H1 (cell line): ENCODE measurements around the gene PTX4. TPM values are rescaled to one million over a fixed set of nuclear protein-coding genes. Genes with fewer than 3 reads are reported as not detected.

ENCODE experiments used
- CTCF ChIA-PET: fragments of 300-600 bp; sonication (Branson Sonifier 250); formaldehyde crosslinking; loops from one replicate; lab custom pipeline; 2021; ENCODE audit not compliant: partially characterized antibody; lab: Charles Lee
- POLR2A ChIA-PET: fragments of 300-600 bp; sonication (Branson Sonifier 250); formaldehyde crosslinking; loops from one replicate; lab custom pipeline; 2021; ENCODE audit warnings: inconsistent platforms; ENCODE audit not compliant: partially characterized antibody; lab: Charles Lee
- DNase-seq, 2 experiments: peaks; one replicate each; pipeline versions ENCODE4 v3.0.0 to v3.0.0-alpha.2; 2010 to 2022; ENCODE audit warnings: low spot score in 2 of 2, low read depth in 1 of 2, mixed read lengths in 1 of 2
- FAIRE-seq: peaks from 2 replicates; lab custom pipeline; 2011; peaks lifted over from hg19 to GRCh38; lab: Jason Lieb, UNC
- H2AFZ ChIP-seq: 2 replicates; pipeline ENCODE4 v1.8.1; 2012; ENCODE audit warnings: low read length, inconsistent platforms
- H2AK5ac ChIP-seq: 2 replicates; pipeline ENCODE4 v1.6.1; 2013; ENCODE audit warnings: low read depth, low read length
- H2BK120ac ChIP-seq: replicated peaks from 2 replicates; pipeline ENCODE3; 2013; ENCODE audit warnings: low read depth, low read length, inconsistent platforms
- H2BK12ac ChIP-seq: 2 replicates; pipeline ENCODE4 v1.6.1; 2013; ENCODE audit warnings: low read depth, low read length
- H2BK15ac ChIP-seq: 2 replicates; pipeline ENCODE4 v1.6.1; 2013; ENCODE audit warnings: low read length
- H2BK20ac ChIP-seq: 2 replicates; pipeline ENCODE4 v1.6.1; 2013; ENCODE audit warnings: low read length
- H2BK5ac ChIP-seq: 2 replicates; pipeline ENCODE4 v1.6.1; 2013; ENCODE audit warnings: low read depth, low read length
- H3K14ac ChIP-seq: 2 replicates; pipeline ENCODE4 v1.6.1; 2013; ENCODE audit warnings: inconsistent platforms; ENCODE audit not compliant: insufficient read length
- H3K18ac ChIP-seq: 2 replicates; pipeline ENCODE4 v1.6.1; 2013; ENCODE audit warnings: low read length; ENCODE audit errors: extremely low read depth
- H3K23ac ChIP-seq: 2 replicates; pipeline ENCODE4 v1.6.1; 2013; ENCODE audit warnings: inconsistent platforms; ENCODE audit not compliant: insufficient read length
- H3K23me2 ChIP-seq: 2 replicates; pipeline ENCODE4 v1.6.1; 2013; ENCODE audit warnings: low read depth, low read length
- H3K27ac ChIP-seq: 2 replicates; pipeline ENCODE4 v1.6.1; 2011; ENCODE audit warnings: low read depth, low read length, inconsistent platforms
- H3K27me3 ChIP-seq, 4 experiments: replicated peaks in 1 of 4; 1 replicate in 1 of 4; 2 replicates in 3 of 4; pipeline versions ENCODE4 v1.6.1 to v1.8.1; 2011 to 2013; ENCODE audit warnings: low read length in 3 of 4, mild to moderate bottlenecking in 3 of 4, inconsistent platforms in 2 of 4, mixed read lengths in 2 of 4, moderate library complexity in 1 of 4; ENCODE audit not compliant: control insufficient read depth in 3 of 4, insufficient read depth in 3 of 4; ENCODE audit errors: extremely low read depth in 1 of 4
- H3K36me3 ChIP-seq, 4 experiments: 2 replicates each; pipeline versions ENCODE4 v1.6.1 to v1.8.1; 2011 to 2013; ENCODE audit warnings: mild to moderate bottlenecking in 4 of 4, low read length in 3 of 4, moderate library complexity in 2 of 4, control low read depth in 1 of 4, inconsistent platforms in 1 of 4; ENCODE audit not compliant: insufficient read depth in 4 of 4, control insufficient read depth in 2 of 4
- H3K4ac ChIP-seq: replicated peaks from 2 replicates; pipeline ENCODE3; 2013; ENCODE audit warnings: low read length, low read depth, mixed read lengths, inconsistent platforms; ENCODE audit not compliant: insufficient read length
- H3K4me1 ChIP-seq, 4 experiments: replicated peaks in 1 of 4; 1 replicate in 1 of 4; 2 replicates in 3 of 4; pipeline versions ENCODE4 v1.6.1 to v1.8.1; 2011 to 2013; ENCODE audit warnings: low read length in 3 of 4, inconsistent platforms in 2 of 4, mixed read lengths in 1 of 4; ENCODE audit not compliant: insufficient read depth in 4 of 4, control insufficient read depth in 3 of 4
- H3K4me2 ChIP-seq, 2 experiments: 2 replicates each; pipeline versions ENCODE4 v1.6.1 to v1.8.1; 2011 to 2013; ENCODE audit warnings: low read depth in 2 of 2, low read length in 2 of 2, control low read depth in 1 of 2, inconsistent platforms in 1 of 2, mild to moderate bottlenecking in 1 of 2; ENCODE audit not compliant: insufficient read depth in 1 of 2
- H3K4me3 ChIP-seq, 4 experiments: fragments of 200-600, 300-600 bp in 1 of 4; sonication (generic), shearing (Covaris generic), sonication (Bioruptor Twin) in 1 of 4; 2 replicates each; pipeline versions ENCODE4 v1.5.1 to v1.8.1; 2011 to 2016; ENCODE audit warnings: low read length in 4 of 4, low read depth in 3 of 4, control low read depth in 2 of 4, inconsistent platforms in 2 of 4, mild to moderate bottlenecking in 2 of 4, mixed read lengths in 1 of 4, moderate library complexity in 1 of 4; ENCODE audit not compliant: insufficient read depth in 2 of 4; ENCODE audit errors: extremely low read depth in 1 of 4
- H3K56ac ChIP-seq: replicated peaks from 2 replicates; pipeline ENCODE3; 2013; ENCODE audit warnings: low read depth, mild to moderate bottlenecking, mixed read lengths, low read length, inconsistent platforms; ENCODE audit not compliant: insufficient read length
- H3K79me1 ChIP-seq: 2 replicates; pipeline ENCODE4 v1.6.1; 2013; ENCODE audit warnings: low read depth, low read length, control low read depth
- H3K79me2 ChIP-seq, 2 experiments: 2 replicates each; pipeline versions ENCODE4 v1.6.1 to v1.8.1; 2012 to 2013; ENCODE audit warnings: low read length in 2 of 2, mild to moderate bottlenecking in 2 of 2, inconsistent platforms in 1 of 2; ENCODE audit not compliant: insufficient read depth in 2 of 2, control insufficient read depth in 1 of 2
- H3K9ac ChIP-seq, 4 experiments: replicated peaks in 1 of 4; 1 replicate in 1 of 4; 2 replicates in 3 of 4; pipeline versions ENCODE4 v1.6.1 to v1.8.1; 2011 to 2013; ENCODE audit warnings: low read depth in 3 of 4, low read length in 3 of 4, control low read depth in 2 of 4, mild to moderate bottlenecking in 2 of 4, moderate library complexity in 2 of 4, inconsistent platforms in 1 of 4; ENCODE audit errors: extremely low read depth in 1 of 4
- H3K9me3 ChIP-seq, 2 experiments: 2 replicates each; pipeline versions ENCODE4 v1.6.1 to v1.8.1; 2012 to 2013; ENCODE audit warnings: mild to moderate bottlenecking in 2 of 2, moderate library complexity in 2 of 2, control low read depth in 1 of 2, inconsistent platforms in 1 of 2, low read depth in 1 of 2, low read length in 1 of 2, mixed read lengths in 1 of 2; ENCODE audit not compliant: insufficient read depth in 2 of 2
- H4K20me1 ChIP-seq, 2 experiments: replicated peaks in 1 of 2; 2 replicates each; pipeline versions ENCODE3 to v1.8.1; 2011 to 2013; ENCODE audit warnings: inconsistent platforms in 2 of 2, low read length in 2 of 2, mild to moderate bottlenecking in 1 of 2; ENCODE audit not compliant: insufficient read depth in 2 of 2, control insufficient read depth in 1 of 2
- H4K5ac ChIP-seq: 2 replicates; pipeline ENCODE4 v1.6.1; 2013; ENCODE audit warnings: low read length, low read depth, mixed read lengths, inconsistent platforms; ENCODE audit not compliant: insufficient read length
- H4K8ac ChIP-seq: 2 replicates; pipeline ENCODE4 v1.8.0; 2013; ENCODE audit warnings: mild to moderate bottlenecking, moderate library complexity, low read length, inconsistent platforms; ENCODE audit not compliant: insufficient read depth; ENCODE audit errors: extremely low read depth
- H4K91ac ChIP-seq: replicated peaks from 2 replicates; pipeline ENCODE3; 2013; ENCODE audit warnings: low read length, mixed read lengths, inconsistent platforms; ENCODE audit not compliant: insufficient read length
- ASH2L ChIP-seq: fragments of 200-600, 300-600 bp; sonication (generic); IDR thresholded peaks from one replicate; pipeline ENCODE4 v1.7.1; 2017; ENCODE audit warnings: low read length
- BRCA1 ChIP-seq: IDR thresholded peaks from 2 replicates; pipeline ENCODE4 v1.6.1; 2012; ENCODE audit warnings: low read depth, low read length, improper control_type of control experiment
- RBBP5 ChIP-seq: IDR thresholded peaks from 2 replicates; pipeline ENCODE4 v1.7.1; 2012; ENCODE audit warnings: low read depth, mild to moderate bottlenecking, inconsistent platforms, low read length, moderate library complexity, borderline replicate concordance
- TAF7 ChIP-seq: optimal IDR thresholded peaks from 2 replicates; pipeline ENCODE3; 2011; ENCODE audit warnings: low read depth, mild to moderate bottlenecking, inconsistent platforms, low read length, moderate library complexity, borderline replicate concordance
- USF2 ChIP-seq: IDR thresholded peaks from 2 replicates; pipeline ENCODE4 v1.6.1; 2011; ENCODE audit warnings: low read length, improper control_type of control experiment
- WGBS, 2 experiments: shearing (Covaris generic) in 1 of 2; methylation state at CpG; one replicate each; pipeline versions ENCODE4 v1.1.6 to v1.1.7; 2013 to 2015; ENCODE audit warnings: low lambda C conversion rate in 2 of 2, mixed read lengths in 2 of 2, inconsistent platforms in 1 of 2, low coverage in 1 of 2, missing lambda C conversion rate in 1 of 2; ENCODE audit not compliant: insufficient replicate concordance in 2 of 2, insufficient coverage in 1 of 2, insufficient read length in 1 of 2; ENCODE audit errors: extremely low coverage in 1 of 2, missing lambda C conversion rate in 1 of 2; 5-methylcytosine and 5-hydroxymethylcytosine counted together
- polyA plus RNA-seq, 7 experiments: library from polyadenylated mRNA; depleted of rRNA in 3 of 7; stranded (reverse) in 5 of 7; unstranded in 2 of 7; fragments of >200 nt in 5 of 7; fragments of 200-250 nt in 2 of 7; gene quantifications; 1 replicate in 5 of 7; 2 replicates in 1 of 7; 4 replicates in 1 of 7; pipeline versions ENCODE4 v1.2.1 to v1.2.3, GENCODE V29; 2011 to 2013; ENCODE audit warnings: missing spikeins in 2 of 7, mixed read lengths in 2 of 7
- total RNA-seq: library from RNA; stranded (reverse); fragmentation: NEBNext Ultra II Directional; extraction: Animal tissue kit (Norgen Biotek cat#: 25700); gene quantifications from 2 replicates; pipeline ENCODE4 v1.2.1, GENCODE V29; 2021

The PTX4 gene
- total and polyA plus RNA-seq, 2 of the 8 experiments (the other 6 are each of a cell fraction or from before 2014, with no cell fraction given), result not detected

GRCh38 chr16:1442697-1443096 is 46.0 kb downstream of the PTX4 start:
- Histone ChIP-seq H3K4me1 (no peaks in the 10 kb centered on the region; a peak in 1 of 7 replicates), H3K14ac (no peak overlapping the region), H3K23ac (no peak overlapping the region), H4K8ac (no peak overlapping the region), H3K9ac (no peak overlapping the region), H2BK20ac (no peak overlapping the region), H3K36me3 (peaks cover 0 to 14% (median 0%) of the 10 kb centered on the region in 4 experiments; a peak in 1 of 8 replicates), H2BK15ac (no peak overlapping the region), H2AFZ (no peak overlapping the region), H3K56ac (no peak overlapping the region), H2BK5ac (no peak overlapping the region), H3K23me2 (no peaks in the 10 kb centered on the region), H3K18ac (no peak overlapping the region), H3K27me3 (no peaks in the 10 kb centered on the region), H3K9me3 (no peaks in the 10 kb centered on the region), H3K4me3 (no peak overlapping the region), H3K4ac (no peak overlapping the region), H2AK5ac (no peak overlapping the region), H4K5ac (no peak overlapping the region), H3K27ac (no peak overlapping the region), H2BK12ac (no peak overlapping the region), H3K4me2 (no peak overlapping the region), H3K79me1 (no peaks in the 10 kb centered on the region), H4K91ac (no peak overlapping the region), H2BK120ac (no peak overlapping the region), H4K20me1 (peaks cover 0 to 2% of the 10 kb centered on the region in 2 experiments), H3K79me2 (no peaks in the 10 kb centered on the region)
- no peak for DNase-seq
- FAIRE-seq, result no peak
- ChIA-PET CTCF (interaction anchor here (0.6 to 3.9 kb wide), 3 partner anchors 15 to 500 kb away, joined by 3 to 20 read pairs (median 3); no protein-coding TSS in a partner anchor), POLR2A (interaction anchor here (0.8 to 1.8 kb wide), 8 partner anchors 8 to 321 kb away, joined by 3 to 7 read pairs (median 3); no protein-coding TSS in a partner anchor)
- 93% methylated on average over 3 of the region's 24 CpGs; no CpG with 5 or more reads in 1 of the 2 experiments for WGBS, 2 experiments
- TF ChIP-seq ASH2L, result no peak
- no peak for TF ChIP-seq TAF7
- TF ChIP-seq USF2, result no peak
- TF ChIP-seq RBBP5, result no peak
- TF ChIP-seq BRCA1, result no peak
